ENCODE data around the gene HDGF.
A peak's percentile ranks its signal among the peaks of the same experiment; 100 is the strongest.
"Not testable (repeated sequence)": the region's sequence is repeated elsewhere in the genome, so short reads cannot be mapped to it uniquely, and the experiment has no call there.

The HDGF gene

GRCh38 chr1:156766298-156767100 is 15.0 kb upstream of the HDGF start:
- no peak for DNase-seq

- DNase-seq = no peak
Measured at GRCh38 chr1:156765666-156766065, 14.2 kb upstream of the HDGF start.

- DNase-seq = not testable (repeated sequence)
Measured at GRCh38 chr1:156765136-156765535, 13.7 kb upstream of the HDGF start.

GRCh38 chr1:156760796-156761104 is 9.3 kb upstream of the HDGF start:
- no peak for DNase-seq

GRCh38 chr1:156760092-156760795 is 8.8 kb upstream of the HDGF start:
- DNase-seq = no peak

- DNase-seq = not testable (repeated sequence)
Measured at GRCh38 chr1:156757572-156758253, 6.2 kb upstream of the HDGF start.

GRCh38 chr1:156756355-156756754 is 4.9 kb upstream of the HDGF start:
- DNase-seq = no peak

GRCh38 chr1:156755527-156755950 is 4.1 kb upstream of the HDGF start:
- no peak for DNase-seq

- DNase-seq = peak; percentile 94
Measured at GRCh38 chr1:156754219-156754618, 2.7 kb upstream of the HDGF start.

- DNase-seq = no peak
Measured at GRCh38 chr1:156752843-156753482, 1.5 kb upstream of the HDGF start.

GRCh38 chr1:156751757-156752481 is 444 bp upstream of the HDGF start:
- DNase-seq = peak; percentile 59

- DNase-seq = no peak
Measured at GRCh38 chr1:156750711-156751450, 594 bp downstream of the HDGF start.

- no peak for DNase-seq
Measured at GRCh38 chr1:156750191-156750672, 1.2 kb downstream of the HDGF start.

GRCh38 chr1:156749419-156750118 is 1.9 kb downstream of the HDGF start:
- no peak for DNase-seq

GRCh38 chr1:156748670-156749418 is 2.6 kb downstream of the HDGF start:
- DNase-seq = no peak

GRCh38 chr1:156747742-156748669 is 3.5 kb downstream of the HDGF start:
- DNase-seq = no peak

GRCh38 chr1:156746728-156747631 is 4.5 kb downstream of the HDGF start:
- DNase-seq = peak; percentile 22

- DNase-seq = no peak
Measured at GRCh38 chr1:156746406-156746727, 5.1 kb downstream of the HDGF start.
